ENCODE data around the gene ZNF256.

ZNF256 gene

DNA sequence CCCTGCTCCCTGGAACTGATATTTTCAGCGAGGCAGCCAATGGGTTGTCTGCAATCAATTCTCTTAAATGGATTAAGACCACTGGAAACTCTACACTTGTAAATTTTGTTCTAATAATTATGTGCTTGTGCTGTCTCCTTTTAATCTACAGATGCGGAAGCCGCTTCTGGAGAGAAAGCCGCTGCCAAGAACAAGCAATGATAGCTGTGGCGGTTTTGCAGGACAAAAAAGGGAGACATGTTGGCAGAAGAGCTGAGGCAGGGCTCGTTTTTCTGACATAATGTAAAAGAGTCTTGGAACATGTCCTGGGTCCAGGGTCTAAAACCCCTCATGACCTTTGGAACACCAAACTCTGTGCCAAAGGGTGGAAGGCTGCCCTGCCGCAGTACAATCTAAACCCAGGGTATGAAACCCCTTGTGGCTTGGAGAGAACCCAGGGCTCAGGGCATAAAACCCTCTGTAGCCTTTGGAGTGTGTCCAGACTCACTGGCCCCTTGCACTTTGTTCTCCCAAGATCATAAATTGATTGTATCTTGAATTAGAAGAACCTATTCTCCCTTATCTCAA, 43.8 kb downstream of the ZNF256 start:
- no peak for DNase-seq
- intact Hi-C loops (cut with DNase I), result no loop called here

- intact Hi-C loops (cut with DNase I), result no loop called here
- no peak for DNase-seq
Observed at GRCh38 chr19:57900311-57900710, 47.2 kb downstream of the ZNF256 start.

All from posterior cingulate gyrus (tissue), 11 donors.